GM06990 (cell line): ENCODE results near the gene SYNJ2BP.

Experiments used
- DNase-seq: peaks from one replicate; pipeline ENCODE4 v3.0.0-alpha.2; 2011; ENCODE audit not compliant: insufficient read length; ENCODE audit errors: extremely low read depth
- H3K27me3 ChIP-seq: replicated peaks from 2 replicates; pipeline ENCODE4 v1.6.0; 2011; ENCODE audit warnings: low read length; ENCODE audit not compliant: control insufficient read depth, insufficient read depth
- H3K36me3 ChIP-seq: 2 replicates; pipeline ENCODE4 v1.5.1; 2011; ENCODE audit warnings: low read length; ENCODE audit not compliant: control insufficient read depth, insufficient read depth
- H3K4me3 ChIP-seq: replicated peaks from 2 replicates; pipeline ENCODE4 v1.5.1; 2011; ENCODE audit warnings: low read depth, mild to moderate bottlenecking, control low read depth, low read length
- TF ChIP-seq, protein P1 (sequence below): IDR thresholded peaks from 2 replicates; pipeline ENCODE4 v1.5.1; 2011; ENCODE audit warnings: low read length, control low read depth, mild to moderate bottlenecking, inconsistent platforms; ENCODE audit not compliant: insufficient read depth, poor library complexity, severe bottlenecking

Gene SYNJ2BP, protein sequence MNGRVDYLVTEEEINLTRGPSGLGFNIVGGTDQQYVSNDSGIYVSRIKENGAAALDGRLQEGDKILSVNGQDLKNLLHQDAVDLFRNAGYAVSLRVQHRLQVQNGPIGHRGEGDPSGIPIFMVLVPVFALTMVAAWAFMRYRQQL

DNA sequence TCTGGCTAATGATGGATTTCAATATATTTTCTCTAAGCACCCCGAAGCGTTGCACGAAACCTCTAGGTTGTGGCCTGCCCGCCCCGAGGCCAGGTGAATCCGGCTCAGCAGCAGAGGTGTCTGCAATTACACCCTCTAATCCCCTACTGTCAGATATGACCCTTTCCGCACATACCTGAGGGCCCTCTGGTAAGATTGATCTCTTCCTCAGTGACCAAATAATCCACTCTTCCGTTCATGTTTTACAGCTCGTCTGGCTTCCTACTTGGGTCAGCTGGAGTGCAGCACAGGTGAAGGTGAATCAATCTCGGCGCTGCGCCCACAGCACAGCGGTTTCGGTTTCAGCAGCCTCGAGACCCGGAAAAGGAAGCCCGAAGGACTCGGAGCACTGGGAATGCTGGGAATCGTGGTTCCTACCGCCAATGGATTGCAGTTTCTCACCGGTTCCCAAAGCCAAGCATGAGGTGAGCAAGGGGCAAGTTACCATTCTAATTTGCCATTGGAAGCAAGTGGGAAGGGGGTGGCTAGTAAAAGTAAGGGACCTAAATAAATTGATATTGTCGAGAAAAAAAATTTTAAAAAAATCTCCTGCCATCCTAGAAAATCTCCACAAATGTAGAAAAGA is at the start of gene SYNJ2BP:
Gene SYNJ2BP, minus strand, starts transcription at position 366 of the 625 bp plus-strand sequence. Its CDS starts 127 bp downstream, at position 239.
- Histone ChIP-seq H3K4me3 (peak within 1 kb of the TSS; percentile 81), H3K36me3 (no peaks in the 10 kb centered on the region), H3K27me3 (no peaks in the 10 kb centered on the region)
- TF ChIP-seq, protein P1, sequence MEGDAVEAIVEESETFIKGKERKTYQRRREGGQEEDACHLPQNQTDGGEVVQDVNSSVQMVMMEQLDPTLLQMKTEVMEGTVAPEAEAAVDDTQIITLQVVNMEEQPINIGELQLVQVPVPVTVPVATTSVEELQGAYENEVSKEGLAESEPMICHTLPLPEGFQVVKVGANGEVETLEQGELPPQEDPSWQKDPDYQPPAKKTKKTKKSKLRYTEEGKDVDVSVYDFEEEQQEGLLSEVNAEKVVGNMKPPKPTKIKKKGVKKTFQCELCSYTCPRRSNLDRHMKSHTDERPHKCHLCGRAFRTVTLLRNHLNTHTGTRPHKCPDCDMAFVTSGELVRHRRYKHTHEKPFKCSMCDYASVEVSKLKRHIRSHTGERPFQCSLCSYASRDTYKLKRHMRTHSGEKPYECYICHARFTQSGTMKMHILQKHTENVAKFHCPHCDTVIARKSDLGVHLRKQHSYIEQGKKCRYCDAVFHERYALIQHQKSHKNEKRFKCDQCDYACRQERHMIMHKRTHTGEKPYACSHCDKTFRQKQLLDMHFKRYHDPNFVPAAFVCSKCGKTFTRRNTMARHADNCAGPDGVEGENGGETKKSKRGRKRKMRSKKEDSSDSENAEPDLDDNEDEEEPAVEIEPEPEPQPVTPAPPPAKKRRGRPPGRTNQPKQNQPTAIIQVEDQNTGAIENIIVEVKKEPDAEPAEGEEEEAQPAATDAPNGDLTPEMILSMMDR: no peak
- peak; percentile 57 for DNase-seq

DNA sequence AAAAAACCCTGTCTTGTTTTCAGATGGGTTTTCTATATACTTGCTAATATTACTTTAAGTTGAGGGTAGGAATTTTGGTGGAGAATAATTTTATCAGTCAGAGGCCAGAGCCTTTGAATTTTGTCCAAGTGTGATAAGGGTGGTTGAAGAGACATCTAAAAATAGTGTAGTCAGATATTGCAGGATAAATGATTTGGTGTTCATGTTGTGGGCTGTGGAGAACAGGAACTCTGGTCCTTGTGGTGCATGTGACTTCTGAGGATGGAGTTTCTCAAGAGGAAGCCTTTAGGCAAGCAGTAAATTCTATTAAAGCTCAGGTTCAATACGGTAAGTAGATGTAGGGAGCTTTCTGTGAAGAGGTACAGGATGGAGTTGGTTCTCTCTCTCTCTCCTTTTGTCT is 37.8 kb upstream of the SYNJ2BP start:
- DNase-seq: no peak
- Histone ChIP-seq H3K27me3 (no peaks in the 10 kb centered on the region), H3K36me3 (no peaks in the 10 kb centered on the region), H3K4me3 (no peak overlapping the region)
- TF ChIP-seq, protein P1: no peak

DNA sequence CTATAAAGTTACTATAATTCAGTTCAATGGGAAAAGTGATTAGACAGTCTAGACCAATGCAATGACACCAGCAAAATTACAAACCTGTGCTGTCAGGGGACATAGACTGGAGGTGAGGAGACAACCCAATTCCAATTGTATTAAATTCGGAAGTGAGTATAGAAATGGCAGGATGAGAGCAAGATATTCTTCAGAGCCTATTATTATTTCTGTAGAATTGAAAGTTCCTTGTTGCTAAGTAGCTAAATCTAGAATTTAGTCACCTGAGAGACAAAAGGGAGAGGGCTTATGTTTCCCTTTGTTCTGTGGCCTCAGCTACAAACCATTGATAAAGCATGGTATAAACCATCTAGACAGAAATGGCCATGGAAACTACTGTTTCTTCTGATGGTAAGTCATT is 35.0 kb upstream of the SYNJ2BP start, which contains the start of gene ADAM21:
Gene ADAM21, plus strand, starts transcription at position 301 of the 400 bp plus-strand sequence. CDS start 5,326 bp downstream, outside the sequence.
- DNase-seq: no peak
- H3K36me3 ChIP-seq: no peaks in the 10 kb centered on the region
- TF ChIP-seq, protein P1: no peak
- no peaks in the 10 kb centered on the region for H3K27me3 ChIP-seq
- H3K4me3 ChIP-seq: no peak within 1 kb of the TSS

DNA sequence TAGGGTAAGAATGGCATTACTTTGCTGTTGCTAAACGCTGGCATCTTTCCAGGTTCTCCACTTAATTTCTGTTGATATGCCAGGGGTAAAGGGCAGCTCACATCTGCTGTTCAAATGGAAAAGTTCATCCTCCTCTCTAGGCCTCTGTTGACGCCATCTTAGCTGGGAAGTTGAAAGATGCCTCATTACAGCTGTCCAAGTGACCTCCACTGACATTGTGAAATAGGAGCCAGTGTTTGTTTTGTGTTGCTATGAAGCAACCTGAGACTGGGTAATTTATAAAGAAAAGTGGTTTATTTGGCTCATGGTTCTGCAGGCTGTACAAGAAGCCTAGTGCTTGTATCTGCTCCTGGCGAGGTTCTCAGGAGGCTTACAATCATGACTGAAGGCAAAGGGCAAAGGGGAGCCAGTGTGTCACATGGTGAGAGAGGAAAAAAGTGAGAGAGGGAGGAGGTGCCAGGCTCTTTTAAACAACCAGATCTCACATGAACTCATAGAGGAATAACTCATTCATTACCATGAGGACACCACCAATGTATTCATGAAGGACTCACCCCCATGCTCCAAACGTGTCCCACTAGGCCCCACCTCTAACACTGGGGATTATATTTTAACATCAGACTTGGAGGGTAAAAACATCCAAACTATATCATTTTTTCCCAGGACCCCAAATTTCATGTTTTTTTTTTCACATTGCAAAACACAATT is 31.9 kb upstream of the SYNJ2BP start:
- no peak for DNase-seq
- H3K4me3 ChIP-seq: no peak overlapping the region
- H3K36me3 ChIP-seq: no peaks in the 10 kb centered on the region
- H3K27me3 ChIP-seq: no peaks in the 10 kb centered on the region
- TF ChIP-seq, protein P1: no peak

DNA sequence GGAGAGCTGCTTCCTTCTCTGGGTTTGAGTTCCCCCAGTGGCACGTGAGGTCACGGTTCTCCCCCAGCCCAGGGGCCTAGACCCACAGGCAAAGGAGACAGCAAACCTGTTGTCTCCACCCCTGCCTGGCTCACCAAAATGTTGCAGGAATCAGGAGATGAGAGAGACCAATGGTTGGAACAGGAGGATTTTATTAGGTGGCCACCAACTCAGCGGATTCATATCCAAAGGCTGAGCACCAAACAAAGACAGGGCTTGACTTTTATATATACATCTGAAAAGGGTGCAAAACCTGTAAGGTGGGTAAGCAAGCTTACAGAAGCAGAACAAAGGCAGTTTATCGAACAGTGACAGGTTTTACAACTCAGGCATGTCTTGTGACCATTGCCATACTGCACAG is 25.9 kb upstream of the SYNJ2BP start:
- no peaks in the 10 kb centered on the region for H3K27me3 ChIP-seq
- TF ChIP-seq, protein P1: no peak
- no peaks in the 10 kb centered on the region for H3K36me3 ChIP-seq
- no peak for DNase-seq
- no peak overlapping the region for H3K4me3 ChIP-seq
